Activated naive CD4-positive, alpha-beta T cell treated with anti-CD3 and anti-CD28 coated beads, Interleukin-2, amount 10 ng/mL, durations not matched to agents 7 days and 5 days (primary cell): Measurements from ENCODE around the gene CCDC195.

Experiments used
- CTCF ChIA-PET: fragments of 350-600 bp; sonication (Branson Sonifier 250); formaldehyde crosslinking; loops from one replicate; lab custom pipeline; 2021; ENCODE audit warnings: antibody characterized with exemption; lab: Charles Lee
- DNase-seq: peaks from one replicate; pipeline ENCODE4 v3.0.0-alpha.2; 2020
- H3K27ac Mint-ChIP-seq: one replicate; pipeline ENCODE4 v1.8.0; 2021; ENCODE audit warnings: mild to moderate bottlenecking, moderate library complexity, mixed read lengths
- H3K27me3 Mint-ChIP-seq: one replicate; pipeline ENCODE4 v1.8.0; 2021; ENCODE audit warnings: mild to moderate bottlenecking, mixed read lengths
- H3K36me3 Mint-ChIP-seq: one replicate; pipeline ENCODE4 v1.8.0; 2021; ENCODE audit warnings: mixed read lengths
- H3K4me1 Mint-ChIP-seq: one replicate; pipeline ENCODE4 v1.8.0; 2021; ENCODE audit warnings: mixed read lengths
- H3K4me3 Mint-ChIP-seq: one replicate; pipeline ENCODE4 v1.8.0; 2021; ENCODE audit warnings: mild to moderate bottlenecking, moderate library complexity, mixed read lengths
- H3K9me3 Mint-ChIP-seq: one replicate; pipeline ENCODE4 v1.8.0; 2021; ENCODE audit warnings: mixed read lengths

CCDC195 gene, protein sequence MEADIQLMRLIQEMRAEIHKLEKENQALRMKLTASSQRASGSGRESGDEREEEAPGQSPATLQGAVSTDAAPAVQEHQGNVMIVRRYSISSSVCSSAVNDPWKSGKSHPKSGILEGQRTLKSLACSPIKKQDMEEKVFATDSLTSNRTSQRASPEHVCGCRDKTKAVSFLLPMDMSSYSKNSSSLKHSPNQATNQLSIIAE

GRCh38 chr2:224716201-224716600, at the start of gene CCDC195:
TSS of gene CCDC195 (minus strand) at chr2:224716365. CDS start at chr2:224716365, 0 bp downstream.
- Mint-ChIP-seq H3K9me3 (no peaks in the 10 kb centered on the region), H3K4me1 (no peaks in the 10 kb centered on the region), H3K27me3 (peaks cover 9% of the 10 kb centered on the region), H3K4me3 (no peak within 1 kb of the TSS), H3K36me3 (no peaks in the 10 kb centered on the region), H3K27ac (no peak within 1 kb of the TSS)
- CTCF ChIA-PET, result no interaction called here
- no peak for DNase-seq

DNA sequence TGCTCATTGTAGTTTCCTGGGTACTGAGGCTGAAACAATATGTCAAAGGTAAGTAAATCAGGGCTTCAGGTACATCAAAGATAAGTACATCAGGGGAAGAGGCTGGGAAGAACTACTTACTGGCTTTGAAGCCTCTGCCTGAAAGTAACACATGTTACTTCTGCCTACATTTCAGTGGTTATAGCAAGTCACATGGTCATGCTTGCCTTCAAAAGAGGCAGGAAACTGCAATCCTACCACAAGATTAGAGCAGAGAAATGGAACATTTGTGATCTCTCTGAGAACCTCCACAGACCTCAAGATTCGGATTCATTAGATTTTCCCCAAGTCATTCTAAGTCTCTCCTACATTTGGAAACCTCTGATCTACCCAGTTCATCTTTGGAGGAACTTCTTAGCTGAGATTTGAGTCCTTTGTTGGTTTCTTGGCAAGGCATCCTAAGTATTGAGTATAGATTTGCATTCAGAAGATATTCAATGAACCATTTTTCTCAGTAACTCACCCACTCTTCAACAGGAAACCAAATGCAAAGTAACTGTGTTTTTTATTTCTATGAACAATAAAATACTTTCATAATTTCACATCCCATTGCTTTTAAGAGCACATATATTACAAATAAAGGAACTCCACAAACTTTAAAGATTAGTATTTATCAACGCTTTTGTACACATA, 48.5 kb upstream of the CCDC195 start:
- Mint-ChIP-seq H3K4me3 (no peak overlapping the region), H3K36me3 (peaks cover 95% of the 10 kb centered on the region), H3K4me1 (peaks cover 24% of the 10 kb centered on the region), H3K27ac (peak overlapping the region; percentile 82), H3K9me3 (peaks cover 12% of the 10 kb centered on the region), H3K27me3 (no peaks in the 10 kb centered on the region)
- CTCF ChIA-PET, result no interaction called here
- no peak for DNase-seq

- Mint-ChIP-seq H3K27ac (no peak overlapping the region), H3K4me3 (no peak overlapping the region), H3K9me3 (peaks cover 27% of the 10 kb centered on the region), H3K27me3 (no peaks in the 10 kb centered on the region), H3K4me1 (no peaks in the 10 kb centered on the region), H3K36me3 (peaks cover 60% of the 10 kb centered on the region)
- no peak for DNase-seq
- CTCF ChIA-PET, result no interaction called here
Observed at GRCh38 chr2:224757934-224758548, 41.9 kb upstream of the CCDC195 start.

- peaks cover 22% of the 10 kb centered on the region for H3K9me3 Mint-ChIP-seq
- peaks cover under 1% of the 10 kb centered on the region for H3K27me3 Mint-ChIP-seq
- no peak for DNase-seq
- H3K27ac Mint-ChIP-seq, result no peak overlapping the region
- CTCF ChIA-PET, result interaction anchor here (1.2 kb wide), 1 partner anchor 24 kb away, joined by 3 read pairs; no protein-coding TSS in a partner anchor
- H3K4me3 Mint-ChIP-seq, result no peak overlapping the region
- peaks cover 22% of the 10 kb centered on the region for H3K36me3 Mint-ChIP-seq
- no peaks in the 10 kb centered on the region for H3K4me1 Mint-ChIP-seq
Observed at GRCh38 chr2:224753743-224754540, 37.8 kb upstream of the CCDC195 start.

DNA sequence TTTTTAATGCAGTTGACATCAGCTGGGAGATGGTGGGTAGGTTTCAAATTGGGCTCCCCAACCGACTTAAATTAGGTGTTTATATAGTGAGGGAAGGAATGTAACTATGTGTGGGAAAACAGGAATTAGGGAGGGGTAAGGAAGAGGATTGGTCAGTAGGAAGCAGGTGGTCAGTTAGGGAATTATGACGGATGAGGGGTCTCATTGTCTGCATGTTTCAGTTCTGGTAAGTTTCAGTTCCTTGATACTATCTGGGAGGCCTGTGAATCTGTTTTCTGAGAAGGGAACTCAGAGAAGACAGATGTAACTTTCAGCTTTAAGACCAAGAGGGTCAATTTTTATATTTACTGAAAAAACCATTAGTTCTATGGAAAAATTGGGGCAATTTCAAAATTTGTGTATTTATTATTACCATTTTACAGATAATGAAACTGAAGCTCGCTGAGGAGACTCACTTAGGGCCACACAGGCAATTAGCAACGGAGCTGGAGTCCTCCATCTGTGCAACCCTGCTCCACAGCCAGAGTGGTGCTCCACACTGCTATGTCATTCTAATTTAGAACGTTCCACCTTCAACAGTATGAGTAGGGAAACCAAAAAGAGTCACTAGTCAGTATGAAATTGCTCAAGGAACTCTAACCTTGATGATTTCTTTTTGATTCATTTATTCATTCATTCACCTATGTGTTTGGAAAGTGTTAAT, 36.0 kb upstream of the CCDC195 start:
- peaks cover 5% of the 10 kb centered on the region for H3K9me3 Mint-ChIP-seq
- H3K36me3 Mint-ChIP-seq, result peaks cover 4% of the 10 kb centered on the region

GRCh38 chr2:224749136-224749535, 33.0 kb upstream of the CCDC195 start:
- Mint-ChIP-seq H3K4me1 (no peaks in the 10 kb centered on the region), H3K36me3 (no peaks in the 10 kb centered on the region), H3K9me3 (no peaks in the 10 kb centered on the region), H3K27me3 (peaks cover 4% of the 10 kb centered on the region), H3K4me3 (no peak overlapping the region), H3K27ac (no peak overlapping the region)
- CTCF ChIA-PET, result no interaction called here
- DNase-seq, result no peak

More for the DNA sequence above, 36.0 kb upstream of the CCDC195 start:
- no peaks in the 10 kb centered on the region for H3K4me1 Mint-ChIP-seq
- no peak overlapping the region for H3K27ac Mint-ChIP-seq
- H3K4me3 Mint-ChIP-seq, result no peak overlapping the region
- no peak for DNase-seq
- CTCF ChIA-PET, result no interaction called here
- H3K27me3 Mint-ChIP-seq, result peaks cover 4% of the 10 kb centered on the region

- H3K9me3 Mint-ChIP-seq, result no peaks in the 10 kb centered on the region
- H3K4me1 Mint-ChIP-seq, result no peaks in the 10 kb centered on the region
- peaks cover 4% of the 10 kb centered on the region for H3K27me3 Mint-ChIP-seq
- H3K4me3 Mint-ChIP-seq, result no peak overlapping the region
- CTCF ChIA-PET, result no interaction called here
- no peaks in the 10 kb centered on the region for H3K36me3 Mint-ChIP-seq
- DNase-seq, result no peak
- H3K27ac Mint-ChIP-seq, result no peak overlapping the region
Observed at GRCh38 chr2:224747765-224748164, 31.6 kb upstream of the CCDC195 start.

- Mint-ChIP-seq H3K9me3 (peaks cover 23% of the 10 kb centered on the region), H3K27ac (no peak overlapping the region), H3K27me3 (no peaks in the 10 kb centered on the region), H3K4me1 (no peaks in the 10 kb centered on the region), H3K36me3 (no peaks in the 10 kb centered on the region), H3K4me3 (no peak overlapping the region)
- CTCF ChIA-PET, result no interaction called here
- DNase-seq, result no peak
Observed at GRCh38 chr2:224736227-224736626, 20.1 kb upstream of the CCDC195 start.

GRCh38 chr2:224734949-224735348, 18.8 kb upstream of the CCDC195 start:
- CTCF ChIA-PET, result no interaction called here
- Mint-ChIP-seq H3K4me3 (no peak overlapping the region), H3K27ac (no peak overlapping the region), H3K9me3 (peaks cover 23% of the 10 kb centered on the region), H3K36me3 (no peaks in the 10 kb centered on the region), H3K4me1 (no peaks in the 10 kb centered on the region), H3K27me3 (no peaks in the 10 kb centered on the region)
- DNase-seq, result no peak

- Mint-ChIP-seq H3K36me3 (no peaks in the 10 kb centered on the region), H3K4me3 (no peak overlapping the region), H3K9me3 (peaks cover 14% of the 10 kb centered on the region), H3K4me1 (no peaks in the 10 kb centered on the region), H3K27ac (no peak overlapping the region), H3K27me3 (no peaks in the 10 kb centered on the region)
- DNase-seq, result no peak
- CTCF ChIA-PET, result interaction anchor here (0.6 kb wide), 1 partner anchor 98 kb away, joined by 4 read pairs; no protein-coding TSS in a partner anchor
Observed at GRCh38 chr2:224731665-224732064, 15.5 kb upstream of the CCDC195 start.

DNA sequence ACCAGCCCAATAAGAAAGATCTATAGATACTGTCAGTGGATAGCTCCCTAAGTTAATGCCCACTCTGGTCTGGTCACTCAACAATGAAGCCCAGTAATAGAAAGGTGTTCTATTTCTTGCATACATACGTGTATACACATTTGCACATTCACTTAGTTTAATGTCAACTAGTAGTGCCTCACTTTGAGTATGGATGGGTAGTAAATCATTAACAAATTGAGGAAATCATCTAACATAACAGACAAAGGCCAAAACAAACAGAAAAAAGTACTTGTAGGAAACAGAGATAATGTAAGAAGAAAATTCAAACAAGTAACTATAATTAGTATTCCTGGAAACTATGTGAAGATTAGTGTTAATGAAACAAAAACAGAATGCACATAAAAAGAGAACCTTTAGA, 13.3 kb upstream of the CCDC195 start:
- Mint-ChIP-seq H3K9me3 (peaks cover 3% of the 10 kb centered on the region), H3K4me1 (no peaks in the 10 kb centered on the region), H3K27me3 (no peaks in the 10 kb centered on the region), H3K27ac (no peak overlapping the region), H3K4me3 (no peak overlapping the region), H3K36me3 (no peaks in the 10 kb centered on the region)
- CTCF ChIA-PET, result no interaction called here
- DNase-seq, result no peak

DNA sequence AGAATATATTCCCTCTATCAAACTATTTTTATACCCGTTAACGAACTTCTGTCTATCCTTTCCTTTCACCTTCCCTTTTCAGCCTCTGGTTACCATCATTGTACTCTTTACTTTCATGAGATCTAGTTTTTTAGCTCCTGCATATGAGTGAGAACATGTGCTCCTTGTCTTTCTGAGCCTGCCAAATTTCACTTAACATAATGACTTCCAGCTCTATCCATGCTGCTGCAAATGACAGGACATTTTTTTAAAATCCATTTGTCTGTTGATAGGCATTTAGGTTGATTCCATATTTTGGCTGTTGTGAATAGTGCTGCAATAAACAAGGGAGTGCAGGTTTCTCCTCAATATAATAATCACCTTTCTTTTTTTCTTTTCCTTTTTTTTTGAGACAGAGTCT, 8.2 kb upstream of the CCDC195 start:
- H3K27ac Mint-ChIP-seq, result no peak overlapping the region
- DNase-seq, result no peak
- peaks cover 3% of the 10 kb centered on the region for H3K9me3 Mint-ChIP-seq
- no peaks in the 10 kb centered on the region for H3K36me3 Mint-ChIP-seq
- H3K4me1 Mint-ChIP-seq, result no peaks in the 10 kb centered on the region
- no peak overlapping the region for H3K4me3 Mint-ChIP-seq
- CTCF ChIA-PET, result no interaction called here
- no peaks in the 10 kb centered on the region for H3K27me3 Mint-ChIP-seq

- CTCF ChIA-PET, result interaction anchor here (0.6 kb wide), 1 partner anchor 37 kb away, joined by 3 read pairs; no protein-coding TSS in a partner anchor
- Mint-ChIP-seq H3K27me3 (no peaks in the 10 kb centered on the region), H3K27ac (no peak overlapping the region), H3K4me1 (no peaks in the 10 kb centered on the region), H3K36me3 (no peaks in the 10 kb centered on the region), H3K4me3 (no peak overlapping the region), H3K9me3 (peaks cover 3% of the 10 kb centered on the region)
- DNase-seq, result no peak
Observed at GRCh38 chr2:224723586-224724217, 7.5 kb upstream of the CCDC195 start.
